ENCODE measurements around the gene AFF1. TPM values are rescaled to one million over a fixed set of nuclear protein-coding genes. Genes with fewer than 3 reads are reported as not detected.
A peak's percentile ranks its signal among the peaks of the same experiment; 100 is the strongest.
"Not testable (repeated sequence)": the region's sequence is repeated elsewhere in the genome, so short reads cannot be mapped to it uniquely, and the experiment has no call there.

The AFF1 gene
- total and polyA plus RNA-seq, 5 donors: 63.4 to 86.6 (median 83.1) TPM

GRCh38 chr4:86993909-86994681, 59.3 kb downstream of the AFF1 start:
- whole genome bisulfite sequencing: 72% methylated on average over 6 of the region's 6 CpGs

GRCh38 chr4:86994686-86995085, 59.9 kb downstream of the AFF1 start:
- no peak overlapping the region for H3K27ac ChIP-seq (ENCODE audit: low read length)
- H3K27me3 ChIP-seq (ENCODE audit: control insufficient read depth, insufficient read depth): no peaks in the 10 kb centered on the region
- ATAC-seq (peak; percentile 20 to 51), DNase-seq (no peak)
- no peaks in the 10 kb centered on the region for H3K9me3 ChIP-seq (ENCODE audit: control insufficient read depth, low read length)
- 70% methylated on average over 2 of the region's 2 CpGs for WGBS
- peaks cover 6% of the 10 kb centered on the region for H3K4me1 ChIP-seq (ENCODE audit: control insufficient read depth, insufficient read depth, low read length)
- H3K4me3 ChIP-seq (ENCODE audit: low read length): no peak overlapping the region
- intact Hi-C loops (cut with DNase I): no loop called here

More at GRCh38 chr4:86993909-86994681, 59.3 kb downstream of the AFF1 start:
- intact Hi-C loops (cut with DNase I): no loop called here
- DNase-seq (peak in 1 of 3 donors; percentile 53), ATAC-seq (peak; percentile 28 to 51)
- no peak overlapping the region for H3K4me3 ChIP-seq (ENCODE audit: low read length)
- peaks cover 4% of the 10 kb centered on the region for H3K4me1 ChIP-seq (ENCODE audit: control insufficient read depth, insufficient read depth, low read length)
- no peaks in the 10 kb centered on the region for H3K27me3 ChIP-seq (ENCODE audit: control insufficient read depth, insufficient read depth)
- no peaks in the 10 kb centered on the region for H3K9me3 ChIP-seq (ENCODE audit: control insufficient read depth, low read length)
- no peak overlapping the region for H3K27ac ChIP-seq (ENCODE audit: low read length)

- DNase-seq; ATAC-seq; H3K27me3 ChIP-seq (ENCODE audit: control insufficient read depth, insufficient read depth); H3K9me3 ChIP-seq (ENCODE audit: control insufficient read depth, low read length); H3K27ac ChIP-seq (ENCODE audit: low read length); H3K4me1 ChIP-seq (ENCODE audit: control insufficient read depth, insufficient read depth, low read length); intact Hi-C loops (cut with DNase I); H3K4me3 ChIP-seq (ENCODE audit: low read length): not testable (repeated sequence)
- 94% methylated on average over 3 of the region's 6 CpGs for WGBS
These were observed 61.7 kb downstream of the AFF1 start for GRCh38 chr4:86996510-86996909.

GRCh38 chr4:86999136-86999643, 64.4 kb downstream of the AFF1 start:
- ATAC-seq (peak in 1 of 2 donors; percentile 48), DNase-seq (no peak)
- no peak overlapping the region for H3K4me3 ChIP-seq (ENCODE audit: low read length)
- H3K27ac ChIP-seq (ENCODE audit: low read length): no peak overlapping the region
- H3K9me3 ChIP-seq (ENCODE audit: control insufficient read depth, low read length): no peaks in the 10 kb centered on the region
- intact Hi-C loops (cut with DNase I): no loop called here
- no peaks in the 10 kb centered on the region for H3K27me3 ChIP-seq (ENCODE audit: control insufficient read depth, insufficient read depth)
- 46% methylated on average over 1 of the region's 1 CpG for WGBS
- H3K4me1 ChIP-seq (ENCODE audit: control insufficient read depth, insufficient read depth, low read length): peaks cover 7% of the 10 kb centered on the region

- no peaks in the 10 kb centered on the region for H3K9me3 ChIP-seq (ENCODE audit: control insufficient read depth, low read length)
- peaks cover 7% of the 10 kb centered on the region for H3K4me1 ChIP-seq (ENCODE audit: control insufficient read depth, insufficient read depth, low read length)
- H3K4me3 ChIP-seq (ENCODE audit: low read length): no peak overlapping the region
- no peak for ATAC-seq
- H3K27ac ChIP-seq (ENCODE audit: low read length): no peak overlapping the region
- DNase-seq: no peak
- H3K27me3 ChIP-seq (ENCODE audit: control insufficient read depth, insufficient read depth): no peaks in the 10 kb centered on the region
- intact Hi-C loops (cut with DNase I): loop anchor here in 3 of 4 donors (10.0 kb wide), 3 partner anchors 52 to 82 kb away; no protein-coding TSS in a partner anchor
- 96% methylated on average over 6 of the region's 6 CpGs for WGBS
These were observed 67.9 kb downstream of the AFF1 start for GRCh38 chr4:87002682-87003043.

- no peak for DNase-seq
- Histone ChIP-seq H3K27ac (ENCODE audit: low read length) (no peak overlapping the region), H3K4me1 (ENCODE audit: control insufficient read depth, insufficient read depth, low read length) (peaks cover 7% of the 10 kb centered on the region), H3K27me3 (ENCODE audit: control insufficient read depth, insufficient read depth) (no peaks in the 10 kb centered on the region), H3K9me3 (ENCODE audit: control insufficient read depth, low read length) (no peaks in the 10 kb centered on the region), H3K4me3 (ENCODE audit: low read length) (no peak overlapping the region)
- no peak for ATAC-seq
- intact Hi-C loops (cut with DNase I): loop anchor here in 3 of 4 donors (10.0 kb wide), 3 partner anchors 52 to 82 kb away; no protein-coding TSS in a partner anchor
- WGBS: 98% methylated on average over 2 of the region's 2 CpGs
These were observed 68.5 kb downstream of the AFF1 start for GRCh38 chr4:87003266-87003665.

- intact Hi-C loops (cut with DNase I): loop anchor here (5.0 to 10.0 kb wide), 7 partner anchors 37 to 87 kb away; partner anchors contain the start of gene AFF1 (in 3 of the 4)
- H3K27me3 ChIP-seq (ENCODE audit: control insufficient read depth, insufficient read depth): no peaks in the 10 kb centered on the region
- H3K4me3 ChIP-seq (ENCODE audit: low read length): no peak overlapping the region
- WGBS: 85% methylated on average over 1 of the region's 1 CpG
- DNase-seq (no peak), ATAC-seq (no peak)
- no peaks in the 10 kb centered on the region for H3K9me3 ChIP-seq (ENCODE audit: control insufficient read depth, low read length)
- H3K27ac ChIP-seq (ENCODE audit: low read length): peak overlapping the region; percentile 97
- H3K4me1 ChIP-seq (ENCODE audit: control insufficient read depth, insufficient read depth, low read length): peaks cover 4% of the 10 kb centered on the region
These were observed 70.5 kb downstream of the AFF1 start for GRCh38 chr4:87005369-87005689.

GRCh38 chr4:87005690-87006425, 71.0 kb downstream of the AFF1 start:
- WGBS: 8% methylated on average over 16 of the region's 16 CpGs
- H3K4me1 ChIP-seq (ENCODE audit: control insufficient read depth, insufficient read depth, low read length): peaks cover 4% of the 10 kb centered on the region
- ATAC-seq: peak; percentile 1 to 3

GRCh38 chr4:87006426-87006675, 71.5 kb downstream of the AFF1 start:
- Histone ChIP-seq H3K4me3 (ENCODE audit: low read length) (peak overlapping the region; percentile 90), H3K9me3 (ENCODE audit: control insufficient read depth, low read length) (no peaks in the 10 kb centered on the region), H3K27me3 (ENCODE audit: control insufficient read depth, insufficient read depth) (no peaks in the 10 kb centered on the region), H3K27ac (ENCODE audit: low read length) (peak overlapping the region; percentile 97), H3K4me1 (ENCODE audit: control insufficient read depth, insufficient read depth, low read length) (peaks cover 4% of the 10 kb centered on the region)
- intact Hi-C loops (cut with DNase I): loop anchor here (5.0 to 10.0 kb wide), 7 partner anchors 36 to 86 kb away; partner anchors contain the start of gene AFF1 (in 3 of the 4)
- DNase-seq (no peak), ATAC-seq (no peak)
- WGBS: under 1% methylated on average over 9 of the region's 9 CpGs

More at GRCh38 chr4:87005690-87006425, 71.0 kb downstream of the AFF1 start:
- Histone ChIP-seq H3K27ac (ENCODE audit: low read length) (peak overlapping the region; percentile 97), H3K27me3 (ENCODE audit: control insufficient read depth, insufficient read depth) (no peaks in the 10 kb centered on the region), H3K4me3 (ENCODE audit: low read length) (peak overlapping the region; percentile 90), H3K9me3 (ENCODE audit: control insufficient read depth, low read length) (no peaks in the 10 kb centered on the region)
- DNase-seq: no peak
- intact Hi-C loops (cut with DNase I): loop anchor here (5.0 to 10.0 kb wide), 7 partner anchors 36 to 86 kb away; partner anchors contain the start of gene AFF1 (in 3 of the 4)

GRCh38 chr4:87006676-87007527, 72.1 kb downstream of the AFF1 start:
- peak; percentile 96 to 97 for ATAC-seq
- WGBS: under 1% methylated on average over 82 of the region's 82 CpGs
- Histone ChIP-seq H3K27ac (ENCODE audit: low read length) (peak overlapping the region; percentile 97), H3K4me3 (ENCODE audit: low read length) (peak overlapping the region; percentile 90), H3K9me3 (ENCODE audit: control insufficient read depth, low read length) (no peaks in the 10 kb centered on the region), H3K27me3 (ENCODE audit: control insufficient read depth, insufficient read depth) (no peaks in the 10 kb centered on the region), H3K4me1 (ENCODE audit: control insufficient read depth, insufficient read depth, low read length) (peaks cover 2% of the 10 kb centered on the region)
- peak; percentile 93 to 97 (median 96) for DNase-seq
- intact Hi-C loops (cut with DNase I): loop anchor here (5.0 to 10.0 kb wide), 7 partner anchors 35 to 85 kb away; partner anchors contain the start of gene AFF1 (in 3 of the 4)

All from right cardiac atrium (tissue), 5 donors.